Measurements from ENCODE around the gene NFATC1. TPM values are rescaled to one million over a fixed set of nuclear protein-coding genes. Genes with fewer than 3 reads are reported as not detected.

NFATC1 gene
- polyA plus RNA-seq, 1 donor from 2014 or later, result 0.37 TPM

- TF ChIP-seq REST (IDR thresholded peaks at IDR 0.05; ENCODE audit: borderline replicate concordance) (no peak), EZH2 (IDR thresholded peaks at IDR 0.05; ENCODE audit: borderline replicate concordance, insufficient read depth, low read length, poor library complexity, severe bottlenecking) (no peak), SMC3 (conservative IDR thresholded peaks at IDR 0.05; ENCODE audit: poor library complexity) (no peak), RAD21 (conservative IDR thresholded peaks at IDR 0.05) (no peak), CTCF (IDR thresholded peaks at IDR 0.05; ENCODE audit: poor library complexity, severe bottlenecking) (no peak), EP300 (conservative IDR thresholded peaks at IDR 0.05; ENCODE audit: poor library complexity, severe bottlenecking) (no peak), TAF1 (IDR thresholded peaks at IDR 0.05; ENCODE audit: low read depth) (no peak), MXI1 (conservative IDR thresholded peaks at IDR 0.05; ENCODE audit: poor library complexity, severe bottlenecking) (no peak), POLR2AphosphoS5 (IDR thresholded peaks at IDR 0.05) (no peak)
- H3K4me2 ChIP-seq (ENCODE audit: low read length), result no peak overlapping the region
- H3K27me3 ChIP-seq (ENCODE audit: insufficient read depth, low read depth, low read length), result no peaks in the 10 kb centered on the region
- no peak overlapping the region for H3K27ac ChIP-seq (ENCODE audit: low read length)
- H3K9me2 ChIP-seq (ENCODE audit: insufficient read depth, low read length), result no peaks in the 10 kb centered on the region
- H3K9ac ChIP-seq (ENCODE audit: low read length), result no peak overlapping the region
- H3K4me3 ChIP-seq (ENCODE audit: low read length), result no peak overlapping the region
- H3F3A ChIP-seq (ENCODE audit: insufficient read depth, low read length, poor library complexity, severe bottlenecking), result no peaks in the 10 kb centered on the region
- H3K9me3 ChIP-seq (ENCODE audit: low read length), result no peaks in the 10 kb centered on the region
- no peaks in the 10 kb centered on the region for H3K79me2 ChIP-seq (replicated peaks; ENCODE audit: insufficient read depth, low read length)
- H3K36me3 ChIP-seq (ENCODE audit: insufficient read depth, low read length), result no peaks in the 10 kb centered on the region
- H2AFZ ChIP-seq (ENCODE audit: low read depth, low read length), result no peak overlapping the region
- H4K20me1 ChIP-seq (ENCODE audit: insufficient read depth), result no peaks in the 10 kb centered on the region
Observed at GRCh38 chr18:79458917-79459803, 63.4 kb downstream of the NFATC1 start.

- H3K9ac ChIP-seq (ENCODE audit: low read length), result no peak overlapping the region
- H3K4me3 ChIP-seq (ENCODE audit: low read length), result no peak overlapping the region
- H2AFZ ChIP-seq (ENCODE audit: low read depth, low read length), result no peak overlapping the region
- H3K9me2 ChIP-seq (ENCODE audit: insufficient read depth, low read length), result no peaks in the 10 kb centered on the region
- H3K27ac ChIP-seq (ENCODE audit: low read length), result no peak overlapping the region
- no peak overlapping the region for H3K4me2 ChIP-seq (ENCODE audit: low read length)
- no peaks in the 10 kb centered on the region for H3K9me3 ChIP-seq (ENCODE audit: low read length)
- H3K27me3 ChIP-seq (ENCODE audit: insufficient read depth, low read depth, low read length), result no peaks in the 10 kb centered on the region
- TF ChIP-seq EP300 (conservative IDR thresholded peaks at IDR 0.05; ENCODE audit: poor library complexity, severe bottlenecking) (no peak), MXI1 (conservative IDR thresholded peaks at IDR 0.05; ENCODE audit: poor library complexity, severe bottlenecking) (no peak), REST (IDR thresholded peaks at IDR 0.05; ENCODE audit: borderline replicate concordance) (no peak), RAD21 (conservative IDR thresholded peaks at IDR 0.05) (no peak), SMC3 (conservative IDR thresholded peaks at IDR 0.05; ENCODE audit: poor library complexity) (no peak), CTCF (IDR thresholded peaks at IDR 0.05; ENCODE audit: poor library complexity, severe bottlenecking) (no peak), TAF1 (IDR thresholded peaks at IDR 0.05; ENCODE audit: low read depth) (no peak), POLR2AphosphoS5 (IDR thresholded peaks at IDR 0.05) (no peak), EZH2 (IDR thresholded peaks at IDR 0.05; ENCODE audit: borderline replicate concordance, insufficient read depth, low read length, poor library complexity, severe bottlenecking) (no peak)
- H3K36me3 ChIP-seq (ENCODE audit: insufficient read depth, low read length), result no peaks in the 10 kb centered on the region
- no peaks in the 10 kb centered on the region for H3F3A ChIP-seq (ENCODE audit: insufficient read depth, low read length, poor library complexity, severe bottlenecking)
- H4K20me1 ChIP-seq (ENCODE audit: insufficient read depth), result no peaks in the 10 kb centered on the region
- no peaks in the 10 kb centered on the region for H3K79me2 ChIP-seq (replicated peaks; ENCODE audit: insufficient read depth, low read length)
Observed at GRCh38 chr18:79459946-79460480, 64.3 kb downstream of the NFATC1 start.
